ENCODE measurements around the gene ZNF750. TPM values are rescaled to one million over a fixed set of nuclear protein-coding genes. Genes with fewer than 3 reads are reported as not detected.

Gene ZNF750
- polyA plus RNA-seq, 1 experiment = not detected

DNA sequence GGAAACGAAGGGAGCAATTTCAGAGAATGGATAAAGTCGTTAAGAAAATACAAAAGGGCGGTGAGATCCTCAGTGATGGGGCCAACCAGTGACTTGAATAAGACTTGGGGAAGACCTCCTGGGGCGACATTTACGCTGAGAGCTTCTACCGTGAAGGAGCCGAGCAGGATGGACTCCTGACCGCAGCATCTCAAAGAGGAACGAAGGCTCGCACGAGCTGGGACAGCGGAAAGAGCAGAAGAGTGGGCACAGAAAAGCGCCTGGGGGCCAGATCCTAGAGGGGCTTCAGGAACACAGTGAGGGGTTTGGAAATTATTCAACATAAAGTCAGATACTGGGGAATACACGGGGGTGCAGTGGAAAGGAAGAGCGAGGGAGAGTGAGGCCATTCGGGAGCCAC, 17.5 kb downstream of the ZNF750 start:
- POLR2A ChIA-PET = no interaction called here
- Histone ChIP-seq H3K36me3 (ENCODE audit: control insufficient read depth, insufficient read depth, low read length) (0 out of 2 replicates have a peak, but pooled peaks cover 1% of the 10 kb centered on the region), H3K4me3 (ENCODE audit: low read depth, low read length) (no peak overlapping the region), H3K27me3 (ENCODE audit: control insufficient read depth, insufficient read depth, low read length) (no peaks in the 10 kb centered on the region)
- CTCF ChIA-PET = no interaction called here
- TF ChIP-seq, protein P1, sequence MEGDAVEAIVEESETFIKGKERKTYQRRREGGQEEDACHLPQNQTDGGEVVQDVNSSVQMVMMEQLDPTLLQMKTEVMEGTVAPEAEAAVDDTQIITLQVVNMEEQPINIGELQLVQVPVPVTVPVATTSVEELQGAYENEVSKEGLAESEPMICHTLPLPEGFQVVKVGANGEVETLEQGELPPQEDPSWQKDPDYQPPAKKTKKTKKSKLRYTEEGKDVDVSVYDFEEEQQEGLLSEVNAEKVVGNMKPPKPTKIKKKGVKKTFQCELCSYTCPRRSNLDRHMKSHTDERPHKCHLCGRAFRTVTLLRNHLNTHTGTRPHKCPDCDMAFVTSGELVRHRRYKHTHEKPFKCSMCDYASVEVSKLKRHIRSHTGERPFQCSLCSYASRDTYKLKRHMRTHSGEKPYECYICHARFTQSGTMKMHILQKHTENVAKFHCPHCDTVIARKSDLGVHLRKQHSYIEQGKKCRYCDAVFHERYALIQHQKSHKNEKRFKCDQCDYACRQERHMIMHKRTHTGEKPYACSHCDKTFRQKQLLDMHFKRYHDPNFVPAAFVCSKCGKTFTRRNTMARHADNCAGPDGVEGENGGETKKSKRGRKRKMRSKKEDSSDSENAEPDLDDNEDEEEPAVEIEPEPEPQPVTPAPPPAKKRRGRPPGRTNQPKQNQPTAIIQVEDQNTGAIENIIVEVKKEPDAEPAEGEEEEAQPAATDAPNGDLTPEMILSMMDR (IDR thresholded peaks at IDR 0.05; ENCODE audit: insufficient read depth, low read depth, low read length) = no peak
- DNase-seq (ENCODE audit: low read depth) = no peak

DNA sequence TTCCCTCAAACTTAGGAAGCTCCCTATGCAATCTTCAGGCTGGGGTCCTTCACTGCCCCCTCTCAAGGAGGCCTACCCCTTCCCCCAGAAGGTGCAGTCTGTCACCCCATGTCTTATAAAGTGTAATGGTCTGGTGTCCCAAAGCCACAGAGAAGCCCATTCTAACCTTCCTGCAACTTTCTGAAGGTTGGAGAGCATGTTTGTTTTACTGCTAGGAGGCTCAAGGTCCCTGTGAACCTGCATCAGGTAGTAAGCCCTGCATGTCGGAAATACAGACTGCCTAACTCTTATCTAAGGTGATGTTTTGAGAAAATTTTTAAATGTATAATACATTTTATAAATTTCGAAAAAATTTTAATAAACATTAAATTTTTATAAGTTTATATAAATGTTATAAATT, 18.3 kb downstream of the ZNF750 start:
- Histone ChIP-seq H3K36me3 (ENCODE audit: control insufficient read depth, insufficient read depth, low read length) (0 out of 2 replicates have a peak, but pooled peaks cover 1% of the 10 kb centered on the region), H3K4me3 (ENCODE audit: low read depth, low read length) (no peak overlapping the region), H3K27me3 (ENCODE audit: control insufficient read depth, insufficient read depth, low read length) (no peaks in the 10 kb centered on the region)
- CTCF ChIA-PET = interaction anchor here (0.9 kb wide), 1 partner anchor 40 kb away, joined by 3 read pairs; no protein-coding TSS in a partner anchor
- POLR2A ChIA-PET = no interaction called here
- DNase-seq (ENCODE audit: low read depth) = no peak
- TF ChIP-seq, protein P1 (IDR thresholded peaks at IDR 0.05; ENCODE audit: insufficient read depth, low read depth, low read length) = no peak

DNA sequence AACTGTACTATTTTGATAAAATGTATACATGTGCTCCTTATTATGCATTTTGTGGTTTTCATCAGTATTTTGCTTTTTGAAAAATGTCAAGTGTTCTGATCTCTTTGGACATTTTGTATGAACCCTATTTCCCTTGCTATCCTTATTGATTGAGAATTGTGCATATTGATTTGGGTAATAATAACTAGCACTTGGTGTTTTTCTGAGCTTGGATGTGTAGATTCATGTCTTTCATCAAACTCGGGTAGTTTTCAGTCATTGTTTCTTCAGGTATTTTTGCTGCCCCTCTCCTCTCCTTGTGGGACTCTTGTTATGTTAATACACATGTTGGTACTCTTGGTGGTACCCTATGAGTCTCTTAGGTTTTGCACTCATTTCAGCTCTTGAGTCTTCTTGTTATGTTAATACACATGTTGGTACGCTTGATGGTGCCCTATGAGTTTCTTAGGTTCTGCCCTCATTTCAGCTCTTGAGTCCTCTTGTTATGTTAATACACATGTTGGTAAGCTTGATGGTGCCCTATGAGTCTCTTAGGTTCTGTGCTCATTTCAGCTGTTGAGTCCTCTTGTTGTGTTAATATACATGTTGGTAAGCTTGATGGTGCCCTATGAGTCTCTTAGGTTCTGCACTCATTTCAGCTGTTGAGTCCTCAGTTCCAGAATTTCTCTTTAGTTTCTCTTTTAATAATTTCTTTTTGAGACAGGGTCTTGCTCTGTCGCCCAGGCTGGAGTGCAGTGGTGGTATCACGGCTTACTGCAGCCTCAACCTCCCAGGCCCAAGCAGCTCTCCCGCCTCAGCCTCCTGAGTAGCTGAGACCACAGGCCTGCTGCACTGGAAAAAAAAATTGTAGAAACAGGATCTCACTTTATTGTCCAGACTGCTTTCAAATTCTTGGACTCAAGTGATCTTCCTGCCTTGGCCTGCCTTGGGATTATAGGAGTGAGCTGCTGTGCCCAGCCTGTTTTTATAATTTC, 19.3 kb downstream of the ZNF750 start:
- H3K27me3 ChIP-seq (ENCODE audit: control insufficient read depth, insufficient read depth, low read length) = no peaks in the 10 kb centered on the region
- no peak overlapping the region for H3K4me3 ChIP-seq (ENCODE audit: low read depth, low read length)
- TF ChIP-seq, protein P1 (IDR thresholded peaks at IDR 0.05; ENCODE audit: insufficient read depth, low read depth, low read length) = no peak
- ChIA-PET POLR2A (no interaction called here), CTCF (interaction anchor here (0.9 to 1.4 kb wide), 2 partner anchors 23 to 39 kb away, joined by 3 to 5 read pairs; no protein-coding TSS in a partner anchor)
- H3K36me3 ChIP-seq (ENCODE audit: control insufficient read depth, insufficient read depth, low read length) = peaks cover 1% of the 10 kb centered on the region; the same call in 1 of the 2 replicates
- DNase-seq (ENCODE audit: low read depth) = no peak

DNA sequence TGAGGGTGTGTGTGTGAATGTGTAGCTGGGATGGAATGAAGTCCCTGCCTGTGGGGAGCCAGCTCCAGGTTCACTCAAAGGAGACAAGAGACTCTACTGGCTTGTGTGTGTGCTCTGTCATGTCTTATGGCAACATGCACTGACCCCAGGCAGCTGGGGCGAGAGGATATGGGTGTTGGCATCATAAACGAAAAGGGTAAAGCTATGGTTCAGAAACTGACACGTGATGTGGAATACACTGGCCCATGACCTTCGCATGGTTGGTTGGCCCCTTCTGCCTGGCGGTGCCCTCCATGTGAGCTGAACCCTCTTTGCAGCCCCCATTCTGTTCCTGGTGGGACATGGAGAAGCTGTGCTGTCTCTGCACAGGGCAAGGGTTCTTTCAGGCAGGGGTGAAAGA, 21.9 kb downstream of the ZNF750 start:
- Histone ChIP-seq H3K4me3 (ENCODE audit: low read depth, low read length) (no peak overlapping the region), H3K36me3 (ENCODE audit: control insufficient read depth, insufficient read depth, low read length) (peaks cover 8% of the 10 kb centered on the region), H3K27me3 (ENCODE audit: control insufficient read depth, insufficient read depth, low read length) (no peaks in the 10 kb centered on the region)
- TF ChIP-seq, protein P1 (IDR thresholded peaks at IDR 0.05; ENCODE audit: insufficient read depth, low read depth, low read length) = no peak
- CTCF ChIA-PET = no interaction called here
- POLR2A ChIA-PET = no interaction called here
- DNase-seq (ENCODE audit: low read depth) = no peak

DNA sequence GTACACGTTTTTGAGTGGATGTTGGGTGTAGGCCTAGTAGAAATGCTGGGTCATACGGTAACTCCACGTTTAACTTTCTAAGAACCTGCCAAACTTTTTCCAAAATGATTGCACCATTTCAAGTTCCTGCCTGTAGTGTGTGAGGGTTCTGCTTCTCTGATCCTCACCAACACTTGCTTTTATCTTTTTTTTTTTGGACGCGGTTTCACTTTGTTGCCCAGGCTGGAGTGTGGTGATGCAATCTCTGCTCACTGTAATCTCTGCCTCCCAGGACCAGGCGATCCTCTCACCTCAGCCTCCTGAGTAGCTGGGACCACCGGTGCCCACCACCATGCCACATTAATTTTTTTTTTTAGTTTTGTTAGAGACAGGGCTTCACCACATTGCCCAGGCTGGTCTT, 23.5 kb downstream of the ZNF750 start:
- no peak for DNase-seq (ENCODE audit: low read depth)
- CTCF ChIA-PET = no interaction called here
- Histone ChIP-seq H3K4me3 (ENCODE audit: low read depth, low read length) (no peak overlapping the region), H3K27me3 (ENCODE audit: control insufficient read depth, insufficient read depth, low read length) (no peaks in the 10 kb centered on the region), H3K36me3 (ENCODE audit: control insufficient read depth, insufficient read depth, low read length) (peaks cover 10% of the 10 kb centered on the region)
- TF ChIP-seq, protein P1 (IDR thresholded peaks at IDR 0.05; ENCODE audit: insufficient read depth, low read depth, low read length) = no peak
- POLR2A ChIA-PET = no interaction called here

All from BJ (cell line).